Endothelial cell of umbilical vein (primary cell): ENCODE data around the gene MAPK11. TPM values are rescaled to one million over a fixed set of nuclear protein-coding genes. Genes with fewer than 3 reads are reported as not detected.

ENCODE experiments used
- BruUV-seq: library from RNA; stranded (reverse); fragments of 400-500 nt; replicated peaks from 2 replicates; lab custom pipeline; 2021; lab: Mats Ljungman, UMichigan
- CTCF ChIA-PET: fragments of 300-600, 350-600 bp; sonication (Branson Sonifier 250); formaldehyde crosslinking; loops from one replicate; lab custom pipeline; 2021; ENCODE audit warnings: antibody characterized with exemption, inconsistent platforms; lab: Charles Lee
- POLR2A ChIA-PET: fragments of 300-600, 350-600 bp; sonication (Branson Sonifier 250); formaldehyde crosslinking; loops from one replicate; lab custom pipeline; 2021; ENCODE audit warnings: antibody characterized with exemption, inconsistent platforms; lab: Charles Lee
- DNase-seq: peaks from one replicate; pipeline ENCODE4 v3.0.0-alpha.2; 2011; ENCODE audit warnings: low read depth, low spot score
- FAIRE-seq: peaks from 2 replicates; lab custom pipeline; 2011; peaks lifted over from hg19 to GRCh38; lab: Jason Lieb, UNC
- H2AFZ ChIP-seq: 2 replicates; pipeline ENCODE4 v1.6.0; 2012; ENCODE audit warnings: low read depth, low read length, control low read depth, inconsistent platforms
- H3K27ac ChIP-seq: 2 replicates; pipeline ENCODE4 v1.5.1; 2011; ENCODE audit warnings: low read depth, mild to moderate bottlenecking, control low read depth, low read length, moderate library complexity; ENCODE audit not compliant: insufficient read depth
- H3K27me3 ChIP-seq, 2 experiments: 2 replicates each; pipeline versions ENCODE4 v1.6.0 to v1.6.1; 2011; ENCODE audit warnings: low read length in 2 of 2, mixed read lengths in 1 of 2; ENCODE audit not compliant: control insufficient read depth in 2 of 2, insufficient read depth in 2 of 2
- H3K36me3 ChIP-seq, 2 experiments: 2 replicates in 1 of 2; 3 replicates in 1 of 2; pipeline ENCODE4 v1.5.1; 2011; ENCODE audit warnings: low read length in 2 of 2, mild to moderate bottlenecking in 1 of 2, moderate library complexity in 1 of 2; ENCODE audit not compliant: control insufficient read depth in 2 of 2, insufficient read depth in 2 of 2; ENCODE audit errors: extremely low read depth in 1 of 2
- H3K4me1 ChIP-seq: 3 replicates; pipeline ENCODE4 v1.5.1; 2011; ENCODE audit warnings: mild to moderate bottlenecking, low read length; ENCODE audit not compliant: control insufficient read depth, insufficient read depth; ENCODE audit errors: extremely low read depth
- H3K4me2 ChIP-seq: 2 replicates; pipeline ENCODE4 v1.6.1; 2011; ENCODE audit warnings: low read length, control low read depth, mixed read lengths; ENCODE audit not compliant: insufficient read depth
- H3K4me3 ChIP-seq, 3 experiments: fragments of 200-600 bp in 1 of 3; sonication (generic), shearing (Covaris generic) in 1 of 3; replicated peaks in 1 of 3; 2 replicates each; pipeline ENCODE4 v1.5.1; 2011 to 2016; ENCODE audit warnings: control low read depth in 3 of 3, low read length in 3 of 3, mild to moderate bottlenecking in 2 of 3, inconsistent platforms in 1 of 3, low read depth in 1 of 3, moderate library complexity in 1 of 3; ENCODE audit not compliant: insufficient read depth in 1 of 3
- H3K79me2 ChIP-seq: 2 replicates; pipeline ENCODE4 v1.6.0; 2012; ENCODE audit warnings: low read length, inconsistent platforms; ENCODE audit not compliant: control insufficient read depth, insufficient read depth
- H3K9ac ChIP-seq: replicated peaks from 2 replicates; pipeline ENCODE3; 2011; ENCODE audit warnings: low read length, control low read depth; ENCODE audit not compliant: insufficient read depth; ENCODE audit errors: extremely low read depth
- H3K9me1 ChIP-seq: replicated peaks from 3 replicates; pipeline ENCODE4 v1.6.0; 2011; ENCODE audit warnings: mild to moderate bottlenecking, low read length; ENCODE audit not compliant: control insufficient read depth, insufficient read depth; ENCODE audit errors: extremely low read depth
- H3K9me3 ChIP-seq: replicated peaks from 2 replicates; pipeline ENCODE4 v1.5.1; 2012; ENCODE audit warnings: low read length, inconsistent platforms; ENCODE audit not compliant: control insufficient read depth, insufficient read depth
- H4K20me1 ChIP-seq: replicated peaks from 2 replicates; pipeline ENCODE3; 2011; ENCODE audit warnings: mild to moderate bottlenecking, low read length; ENCODE audit not compliant: control insufficient read depth, insufficient read depth; ENCODE audit errors: extremely low read depth
- EZH2 ChIP-seq: IDR thresholded peaks from 2 replicates; pipeline ENCODE4 v1.6.1; 2012; ENCODE audit warnings: borderline replicate concordance, low read depth, mild to moderate bottlenecking, moderate library complexity, low read length, inconsistent platforms; ENCODE audit not compliant: severe bottlenecking
- FOS ChIP-seq: IDR thresholded peaks from 2 replicates; pipeline ENCODE4 v1.6.1; 2011; ENCODE audit warnings: mild to moderate bottlenecking, low read length, moderate library complexity, borderline replicate concordance; ENCODE audit not compliant: insufficient read depth
- GATA2 ChIP-seq: IDR thresholded peaks from 2 replicates; pipeline ENCODE4 v1.7.0; 2011; ENCODE audit warnings: low read depth, mild to moderate bottlenecking, moderate library complexity, mixed read lengths, low read length; ENCODE audit not compliant: insufficient read length, insufficient read depth
- JUN ChIP-seq: IDR thresholded peaks from 2 replicates; pipeline ENCODE4 v1.6.1; 2011; ENCODE audit warnings: borderline replicate concordance, low read depth; ENCODE audit not compliant: insufficient read length, insufficient read depth
- MYC ChIP-seq: IDR thresholded peaks from one replicate; pipeline ENCODE4 v1.6.1; 2011; ENCODE audit warnings: mild to moderate bottlenecking, low read depth, low read length
- POLR2A ChIP-seq: IDR thresholded peaks from 2 replicates; pipeline ENCODE4 v1.6.1; 2012; ENCODE audit warnings: low read depth, mild to moderate bottlenecking, control low read depth, low read length
- POLR2AphosphoS5 ChIP-seq: IDR thresholded peaks from 2 replicates; pipeline ENCODE4 v1.6.1; 2012; ENCODE audit warnings: low read depth, mild to moderate bottlenecking, control low read depth, low read length, moderate library complexity; ENCODE audit not compliant: insufficient read depth
- dilution Hi-C: fragments of 300-500 bp; cut with MboI; formaldehyde crosslinking; loops from one replicate; pipeline ENCODE4 v1.15.0; 2019; ENCODE audit warnings: low sequenced_read_pairs; ENCODE audit not compliant: extremely low pct_ligation_motif_present
- intact Hi-C: fragments of 100-400 bp; cut with micrococcal nuclease; formaldehyde crosslinking; loops from one replicate; pipeline ENCODE4 v1.10.0; 2022
- polyA plus RNA-seq, 4 experiments: library from polyadenylated mRNA; depleted of rRNA in 3 of 4; stranded (reverse) in 3 of 4; unstranded in 1 of 4; fragments of >200 nt; gene quantifications; 2 replicates each; pipeline versions ENCODE4 v1.2.1 to v1.2.3, GENCODE V29; 2011 to 2012; ENCODE audit warnings: missing spikeins in 1 of 4
- total RNA-seq: library from RNA; stranded (reverse); gene quantifications from 2 replicates; pipeline ENCODE4 v1.2.3, GENCODE V29; 2021
- TF ChIP-seq, protein P1 (sequence below), 2 donors: IDR thresholded peaks; 1 replicate in 1 of 2; 2 replicates in 1 of 2; pipeline ENCODE4 v1.5.1; 2011; ENCODE audit warnings: low read length in 2 of 2, mild to moderate bottlenecking in 2 of 2, moderate library complexity in 2 of 2, control low read depth in 1 of 2, inconsistent platforms in 1 of 2, low read depth in 1 of 2; ENCODE audit not compliant: insufficient read depth in 1 of 2; ENCODE audit errors: extremely low read depth in 1 of 2

The MAPK11 gene
- total and polyA plus RNA-seq, 2 donors (not counting 3 experiments of a cell fraction or from before 2014, with no cell fraction given): 22.8 to 26.3 TPM

DNA sequence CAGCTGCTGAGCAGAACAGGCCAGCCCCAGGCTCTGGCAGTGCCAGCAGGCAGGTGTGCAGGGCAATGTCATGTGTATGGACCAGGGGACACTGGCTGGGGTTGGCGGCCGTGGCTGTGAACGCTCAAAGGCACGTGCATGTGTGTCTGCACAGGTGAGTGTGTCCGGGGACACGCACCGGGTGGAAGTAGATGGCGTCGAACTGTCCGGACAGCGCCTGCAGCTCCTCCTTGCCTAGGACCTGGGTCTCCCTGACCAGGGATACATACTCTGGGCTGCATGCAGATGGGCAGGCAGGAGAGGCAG, 20.0 kb downstream of the MAPK11 start:
- Histone ChIP-seq H2AFZ (no peak overlapping the region), H3K9me1 (no peaks in the 10 kb centered on the region), H4K20me1 (no peaks in the 10 kb centered on the region), H3K79me2 (peaks cover 7% of the 10 kb centered on the region), H3K4me1 (peaks cover 17% of the 10 kb centered on the region), H3K9ac (peak overlapping the region; percentile 69), H3K36me3 (peaks cover 0 to 21% of the 10 kb centered on the region in 2 experiments), H3K4me3 (peak overlapping the region; percentile 73 to 74 (median 74)), H3K27ac (no peak overlapping the region), H3K4me2 (peak overlapping the region; percentile 82), H3K9me3 (no peaks in the 10 kb centered on the region), H3K27me3 (no peaks in the 10 kb centered on the region)
- DNase-seq (no peak), FAIRE-seq (no peak)
- POLR2A ChIA-PET: interaction anchor here (0.6 kb wide), 1 partner anchor 113 kb away, joined by 5 read pairs; no protein-coding TSS in a partner anchor
- intact Hi-C loops: no loop called here
- no TSS peak for BruUV-seq
- CTCF ChIA-PET: interaction anchor here (1.5 to 4.2 kb wide), 6 partner anchors 8 to 248 kb away, joined by 3 to 60 read pairs (median 20); partner anchors contain the start of genes DENND6B and MAPK12
- TF ChIP-seq POLR2AphosphoS5: peak; percentile 13
- TF ChIP-seq, protein P1, sequence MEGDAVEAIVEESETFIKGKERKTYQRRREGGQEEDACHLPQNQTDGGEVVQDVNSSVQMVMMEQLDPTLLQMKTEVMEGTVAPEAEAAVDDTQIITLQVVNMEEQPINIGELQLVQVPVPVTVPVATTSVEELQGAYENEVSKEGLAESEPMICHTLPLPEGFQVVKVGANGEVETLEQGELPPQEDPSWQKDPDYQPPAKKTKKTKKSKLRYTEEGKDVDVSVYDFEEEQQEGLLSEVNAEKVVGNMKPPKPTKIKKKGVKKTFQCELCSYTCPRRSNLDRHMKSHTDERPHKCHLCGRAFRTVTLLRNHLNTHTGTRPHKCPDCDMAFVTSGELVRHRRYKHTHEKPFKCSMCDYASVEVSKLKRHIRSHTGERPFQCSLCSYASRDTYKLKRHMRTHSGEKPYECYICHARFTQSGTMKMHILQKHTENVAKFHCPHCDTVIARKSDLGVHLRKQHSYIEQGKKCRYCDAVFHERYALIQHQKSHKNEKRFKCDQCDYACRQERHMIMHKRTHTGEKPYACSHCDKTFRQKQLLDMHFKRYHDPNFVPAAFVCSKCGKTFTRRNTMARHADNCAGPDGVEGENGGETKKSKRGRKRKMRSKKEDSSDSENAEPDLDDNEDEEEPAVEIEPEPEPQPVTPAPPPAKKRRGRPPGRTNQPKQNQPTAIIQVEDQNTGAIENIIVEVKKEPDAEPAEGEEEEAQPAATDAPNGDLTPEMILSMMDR (IDR thresholded peaks at IDR 0.05; ENCODE audit: extremely low read depth in 1 of 2, insufficient read depth in 1 of 2, low read depth in 1 of 2, low read length in 2 of 2): no peak
- dilution Hi-C loops: no loop called here

DNA sequence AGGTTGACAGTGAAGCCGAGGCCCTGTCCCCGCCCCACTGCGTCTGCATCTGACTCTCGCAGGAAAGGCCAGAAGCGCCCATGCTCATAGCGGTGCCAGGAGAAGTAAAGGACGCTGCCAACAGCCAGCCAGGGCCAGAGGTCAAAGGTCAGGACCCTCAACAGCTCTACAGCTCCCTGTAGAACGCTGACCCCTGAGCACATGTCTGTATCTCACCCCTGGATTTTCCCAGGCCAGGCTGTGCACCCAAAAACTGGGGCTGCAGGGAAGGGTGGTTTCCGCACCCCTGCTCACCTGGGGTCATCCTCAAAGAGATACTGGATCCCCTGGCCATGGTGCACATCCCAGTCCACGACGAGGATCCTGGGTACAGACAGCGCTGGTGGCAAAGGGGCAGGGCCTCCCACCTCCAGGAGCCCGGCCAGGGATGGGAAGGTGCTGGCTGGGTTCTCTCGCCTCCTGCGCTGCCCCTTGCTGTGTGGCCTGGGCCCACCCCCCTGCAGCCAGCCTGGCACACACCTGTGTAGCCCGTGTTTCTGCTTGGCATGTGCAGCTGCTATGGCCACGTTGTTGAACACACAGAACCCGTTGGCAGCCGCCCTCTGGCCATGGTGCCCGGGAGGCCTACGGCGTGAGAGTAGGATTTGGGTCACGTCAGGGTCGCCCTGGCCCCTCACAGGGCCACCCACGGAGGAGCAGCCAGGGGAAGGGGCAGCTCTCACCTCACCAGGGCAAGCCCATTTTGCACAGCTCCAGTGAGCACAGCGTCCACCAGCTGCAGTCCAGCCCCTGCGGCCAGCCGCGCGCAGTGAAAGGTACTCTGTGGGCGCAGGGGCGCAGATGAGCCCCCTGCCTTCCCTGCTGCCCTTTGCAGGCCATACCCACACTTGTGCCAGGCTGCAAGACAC, 20.6 kb downstream of the MAPK11 start:
- Histone ChIP-seq H3K9ac (no peak overlapping the region), H2AFZ (no peak overlapping the region), H3K4me2 (peak overlapping the region; percentile 82), H4K20me1 (no peaks in the 10 kb centered on the region), H3K27ac (no peak overlapping the region), H3K4me3 (no peak overlapping the region), H3K27me3 (no peaks in the 10 kb centered on the region), H3K4me1 (peaks cover 17% of the 10 kb centered on the region), H3K9me1 (no peaks in the 10 kb centered on the region), H3K9me3 (no peaks in the 10 kb centered on the region), H3K79me2 (peaks cover 8% of the 10 kb centered on the region), H3K36me3 (peaks cover 0 to 16% of the 10 kb centered on the region in 2 experiments)
- intact Hi-C loops (no loop called here), dilution Hi-C loops (no loop called here)
- ChIA-PET CTCF (interaction anchor here (1.5 to 4.2 kb wide), 3 partner anchors 23 to 249 kb away, joined by 3 to 60 read pairs (median 9); no protein-coding TSS in a partner anchor), POLR2A (interaction anchor here (0.6 kb wide), 1 partner anchor 114 kb away, joined by 5 read pairs; no protein-coding TSS in a partner anchor)
- BruUV-seq: no TSS peak
- FAIRE-seq: no peak
- TF ChIP-seq JUN: no peak
- no peak for TF ChIP-seq POLR2AphosphoS5
- TF ChIP-seq FOS: no peak
- TF ChIP-seq EZH2: no peak
- no peak for TF ChIP-seq POLR2A
- TF ChIP-seq GATA2: no peak
- no peak for TF ChIP-seq MYC
- no peak for DNase-seq
